Stimulated activated CD8-positive, alpha-beta memory T cell treated with anti-CD3 and anti-CD28 coated beads, Interleukin-15, amount 100 ng/mL, for 24 hours (primary cell): ENCODE data around the gene CCDC124.
A peak's percentile ranks its signal among the peaks of the same experiment; 100 is the strongest.
"Not testable (repeated sequence)": the region's sequence is repeated elsewhere in the genome, so short reads cannot be mapped to it uniquely, and the experiment has no call there.

Source experiments
- DNase-seq: peaks from one replicate; pipeline ENCODE4 v3.0.0-alpha.2; 2020; ENCODE audit warnings: low read depth

The CCDC124 gene

GRCh38 chr19:17932485-17933338 lies at the start of gene CCDC124:
Gene CCDC124 (plus strand): TSS chr19:17933015. CDS start chr19:17936421, 3,406 bp downstream.
- DNase-seq, result peak; percentile 89

GRCh38 chr19:17883627-17884410 lies 49.0 kb upstream of the CCDC124 start:
- no peak for DNase-seq

- DNase-seq, result no peak
These were observed 46.3 kb upstream of the CCDC124 start for GRCh38 chr19:17886515-17886914.

GRCh38 chr19:17887221-17887620 lies 45.6 kb upstream of the CCDC124 start:
- not testable (repeated sequence) for DNase-seq

GRCh38 chr19:17888260-17888659 lies 44.6 kb upstream of the CCDC124 start:
- no peak for DNase-seq

DNA sequence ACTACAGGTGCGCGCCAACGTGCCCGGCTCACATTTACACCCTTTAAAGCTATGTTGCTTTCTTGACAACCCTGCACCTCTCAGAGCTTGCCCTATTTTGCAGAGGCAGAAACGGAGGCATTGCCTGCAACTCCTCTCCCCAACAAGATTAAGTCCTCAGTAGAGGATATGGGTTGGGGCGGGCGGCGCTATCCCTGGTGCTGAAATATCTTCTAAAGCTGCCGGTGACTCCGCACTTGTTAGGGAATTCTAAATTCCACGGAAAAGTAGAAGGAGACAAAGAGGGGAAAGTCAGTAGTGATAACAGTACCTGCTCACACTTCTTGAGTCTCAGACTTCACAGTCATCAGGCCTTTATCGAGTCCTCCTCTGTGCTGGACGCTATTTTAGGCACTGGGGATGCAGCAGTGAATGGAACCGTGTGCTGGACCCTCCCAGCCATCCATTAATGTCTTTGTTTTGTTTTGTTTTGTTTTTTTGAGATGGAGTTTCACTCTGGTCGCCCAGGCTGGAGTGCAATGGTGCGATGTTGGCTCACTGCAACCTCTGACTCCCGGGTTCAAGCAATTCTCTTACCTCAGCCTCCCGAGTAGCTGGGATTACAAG lies 43.1 kb upstream of the CCDC124 start:
- no peak for DNase-seq

GRCh38 chr19:17893766-17894165 lies 39.0 kb upstream of the CCDC124 start:
- DNase-seq, result no peak

- no peak for DNase-seq
These were observed 30.1 kb upstream of the CCDC124 start for GRCh38 chr19:17902701-17903100.

GRCh38 chr19:17908244-17908643 lies 24.6 kb upstream of the CCDC124 start:
- DNase-seq, result no peak

DNA sequence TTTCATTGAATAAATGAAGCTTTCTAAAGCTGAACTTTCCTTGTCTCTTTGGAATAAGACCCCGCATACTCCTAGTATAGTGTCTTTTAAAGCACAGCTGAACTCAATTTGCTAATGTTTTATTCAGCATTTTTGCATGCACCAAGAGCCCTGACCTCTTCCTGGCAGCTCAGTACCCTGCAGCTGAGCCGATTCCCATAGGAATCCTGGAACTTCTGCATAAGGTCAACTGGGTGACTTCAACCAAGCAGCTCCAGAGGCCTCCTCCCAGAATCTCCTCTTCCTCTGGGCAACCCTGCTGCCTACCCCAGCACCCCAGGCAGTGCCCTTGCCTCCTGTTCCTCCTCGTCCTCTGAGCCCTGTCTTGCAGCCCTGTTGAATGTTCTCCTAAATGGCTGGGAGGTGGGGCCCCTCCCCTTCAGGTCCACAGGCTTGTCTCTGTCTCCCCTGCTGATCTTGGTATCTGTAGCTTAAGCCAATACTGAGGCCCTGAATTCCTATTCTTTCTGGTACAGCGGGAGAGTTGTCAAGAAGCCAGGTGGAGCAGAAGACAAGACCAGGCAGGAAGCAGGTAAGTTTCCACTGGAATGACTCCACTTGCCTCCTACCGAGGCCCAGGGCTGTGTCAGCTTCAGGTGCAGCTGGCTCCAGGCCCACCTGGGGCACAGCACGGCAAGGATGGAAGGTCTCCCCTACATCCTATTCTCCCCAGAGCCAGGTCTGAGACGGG lies 23.6 kb upstream of the CCDC124 start:
- no peak for DNase-seq

DNA sequence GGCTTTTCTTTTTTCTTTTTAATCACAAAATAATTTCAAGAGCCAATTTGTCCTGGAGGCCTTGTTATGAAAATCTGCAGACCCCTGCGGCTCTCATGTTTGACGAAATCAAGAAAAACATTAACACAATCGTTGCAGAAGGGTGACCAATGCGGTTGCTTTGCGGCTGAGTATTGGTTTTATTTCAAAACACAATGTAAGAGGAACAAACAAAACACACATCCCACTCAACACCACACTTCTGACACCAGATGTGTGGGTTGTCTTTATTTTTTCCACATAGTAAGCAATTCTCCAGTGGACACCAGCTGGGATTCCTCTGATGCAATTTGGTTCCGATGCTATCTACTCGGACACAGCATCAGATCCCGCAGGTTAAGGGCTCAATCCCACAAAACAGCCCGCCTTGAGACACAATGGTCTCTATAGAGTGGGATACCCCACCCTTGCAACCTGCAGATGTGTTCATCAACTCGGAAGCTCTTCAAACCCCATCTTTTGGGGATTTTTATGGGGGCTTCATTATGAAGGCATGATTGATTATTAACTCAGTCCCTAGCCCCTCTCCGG lies 21.9 kb upstream of the CCDC124 start:
- DNase-seq, result no peak

- DNase-seq, result no peak
These were observed 16.7 kb upstream of the CCDC124 start for GRCh38 chr19:17915940-17916593.

- DNase-seq, result not testable (repeated sequence)
These were observed 14.7 kb upstream of the CCDC124 start for GRCh38 chr19:17918151-17918550.

- DNase-seq, result not testable (repeated sequence)
These were observed 13.7 kb upstream of the CCDC124 start for GRCh38 chr19:17919122-17919521.

GRCh38 chr19:17920527-17920926 lies 12.3 kb upstream of the CCDC124 start:
- no peak for DNase-seq

DNA sequence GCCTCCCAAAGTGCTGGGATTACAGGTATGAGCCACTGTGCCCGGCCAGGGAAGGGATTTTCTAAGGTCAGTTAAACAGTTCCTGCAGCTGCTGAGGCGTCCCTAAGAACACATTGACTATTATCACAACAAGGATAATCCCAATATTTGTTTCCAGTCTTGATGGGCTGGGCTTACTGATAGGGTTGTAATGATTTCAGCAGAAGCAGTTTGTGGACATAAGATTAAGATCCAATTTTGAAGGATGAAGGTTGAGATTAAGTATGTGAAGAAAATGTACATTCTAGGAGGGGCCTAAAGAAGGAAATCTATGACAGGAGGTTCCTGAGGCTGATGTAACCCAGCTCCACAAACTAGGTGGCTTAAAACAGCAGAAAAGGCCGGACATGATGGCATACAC lies 10.7 kb upstream of the CCDC124 start:
- DNase-seq, result no peak

- DNase-seq, result no peak
These were observed 6.8 kb upstream of the CCDC124 start for GRCh38 chr19:17926044-17926443.

GRCh38 chr19:17929056-17929455 lies 3.8 kb upstream of the CCDC124 start:
- DNase-seq, result no peak

DNA sequence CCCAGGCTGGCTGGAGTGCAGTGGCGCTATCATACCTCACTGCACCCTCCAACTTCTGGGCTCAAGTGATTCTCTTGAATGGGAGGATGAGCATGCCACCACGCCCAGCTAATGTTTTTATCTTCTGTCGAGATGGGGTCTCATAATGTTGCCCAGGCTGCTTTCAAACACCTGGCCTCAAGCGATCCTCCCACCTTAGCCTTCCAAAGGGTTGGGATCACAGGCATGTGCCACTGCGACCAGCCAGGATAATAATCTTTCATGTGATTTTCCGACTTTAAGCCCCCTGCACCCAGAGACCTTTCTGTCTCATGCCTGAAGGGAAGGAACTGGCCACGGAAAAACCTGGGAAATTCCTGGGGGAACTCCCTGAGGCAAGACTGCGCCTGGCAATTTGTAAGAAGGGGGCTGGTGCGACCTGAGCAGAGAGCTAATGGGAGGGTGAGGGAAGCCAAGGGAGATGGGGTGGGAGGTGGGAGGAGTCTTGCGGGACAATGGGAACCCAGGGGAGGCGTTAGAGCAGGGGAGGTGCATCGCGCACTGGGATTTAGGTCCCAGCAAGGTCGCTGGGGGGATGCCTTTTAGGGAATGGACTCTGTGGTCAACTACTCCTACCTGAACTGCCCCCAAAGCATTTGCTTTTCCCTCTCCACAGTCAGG lies 1.2 kb upstream of the CCDC124 start:
- no peak for DNase-seq

DNA sequence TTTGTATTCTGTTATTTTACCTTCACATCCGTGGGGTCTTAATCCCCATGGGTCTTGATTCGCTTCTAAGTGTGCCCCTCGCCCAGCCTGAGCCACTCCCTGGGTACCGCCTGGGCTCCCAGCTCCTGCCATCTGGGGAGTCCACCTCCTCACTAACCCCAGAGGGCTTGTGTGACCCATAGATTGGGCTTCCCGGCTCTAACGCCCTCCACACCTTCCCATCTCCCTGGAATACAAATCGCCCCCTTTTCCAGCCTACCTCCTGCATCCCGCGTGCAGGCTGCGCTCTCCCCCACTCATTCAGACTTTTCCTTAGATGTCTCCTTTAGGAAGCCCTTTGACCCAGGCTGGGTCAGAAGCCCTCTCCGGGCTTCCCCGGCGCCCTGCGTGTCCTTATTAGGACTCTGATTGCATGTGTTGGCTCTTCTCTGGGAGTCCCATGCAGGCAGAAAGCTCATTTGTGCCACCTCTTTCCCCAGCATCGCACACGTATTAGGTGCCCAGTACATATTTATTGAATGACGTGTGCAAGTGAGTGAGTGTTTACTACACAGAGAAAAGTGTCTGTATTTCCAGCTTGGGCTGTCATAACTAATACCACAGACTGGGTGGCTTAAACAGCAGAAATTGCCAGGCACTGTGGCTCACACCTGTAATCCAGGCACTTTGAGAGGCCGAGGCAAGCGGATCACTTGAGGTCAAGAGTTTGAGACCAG lies 757 bp downstream of the CCDC124 start:
- DNase-seq, result no peak
